Measurements from ENCODE around the gene GNAQ.

DNA sequence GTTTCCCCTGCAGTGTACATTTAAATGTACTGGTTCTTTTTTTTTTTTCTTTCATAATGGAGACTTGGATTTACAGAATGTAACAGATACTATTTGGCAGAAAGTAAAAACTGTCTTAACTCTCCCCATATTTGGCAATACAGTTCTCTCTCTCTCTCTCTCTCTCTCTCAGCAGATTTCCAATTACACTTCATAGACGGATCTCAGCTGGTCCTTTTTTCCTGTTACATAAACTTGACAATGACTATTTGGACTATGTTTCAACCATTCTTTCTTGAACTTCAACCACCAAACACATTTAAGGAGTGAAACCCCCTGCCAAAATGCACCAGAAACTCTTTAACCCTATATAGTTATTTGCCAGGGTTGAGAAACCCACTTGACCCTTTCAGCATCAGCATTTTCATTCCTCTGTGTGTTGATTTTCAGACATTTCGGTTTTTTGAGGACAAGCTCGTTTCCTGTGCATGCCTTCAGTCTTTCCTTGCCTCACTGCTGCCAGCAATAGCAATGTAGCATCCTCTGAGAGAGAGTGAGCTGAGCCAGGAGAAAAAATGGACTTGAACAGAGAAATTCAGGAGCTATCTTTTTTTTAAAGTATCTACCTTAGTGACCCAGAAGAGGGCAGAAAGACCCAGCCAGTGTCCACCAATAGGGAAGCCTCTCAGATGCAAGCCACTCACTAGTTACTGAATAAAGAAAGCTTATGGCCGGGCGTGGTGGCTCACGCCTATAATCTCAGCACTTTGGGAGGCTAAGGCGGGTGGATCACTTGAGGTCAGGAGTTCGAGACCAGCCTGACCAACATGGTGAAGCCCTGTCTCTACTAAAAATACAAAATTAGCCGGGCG is 357.4 kb downstream of the GNAQ start:
- TF ChIP-seq TAF1 (IDR thresholded peaks at IDR 0.05; ENCODE audit: borderline replicate concordance, insufficient read depth, low read length) (no peak), POLR2AphosphoS5 (IDR thresholded peaks at IDR 0.05; ENCODE audit: low read depth, low read length) (no peak), REST (IDR thresholded peaks at IDR 0.05; ENCODE audit: insufficient read depth in 1 of 2, low read depth in 2 of 2, low read length in 2 of 2) (no peak)

Data from PFSK-1 (cell line).